GM21367 (cell line): ENCODE data around the gene IP6K3.

ENCODE experiments used
- ATAC-seq: cut with Tn5 transposase; IDR thresholded peaks from one replicate; pipeline ENCODE4 v1.9.1; 2021; ENCODE audit not compliant: unreplicated experiment

IP6K3 gene

DNA sequence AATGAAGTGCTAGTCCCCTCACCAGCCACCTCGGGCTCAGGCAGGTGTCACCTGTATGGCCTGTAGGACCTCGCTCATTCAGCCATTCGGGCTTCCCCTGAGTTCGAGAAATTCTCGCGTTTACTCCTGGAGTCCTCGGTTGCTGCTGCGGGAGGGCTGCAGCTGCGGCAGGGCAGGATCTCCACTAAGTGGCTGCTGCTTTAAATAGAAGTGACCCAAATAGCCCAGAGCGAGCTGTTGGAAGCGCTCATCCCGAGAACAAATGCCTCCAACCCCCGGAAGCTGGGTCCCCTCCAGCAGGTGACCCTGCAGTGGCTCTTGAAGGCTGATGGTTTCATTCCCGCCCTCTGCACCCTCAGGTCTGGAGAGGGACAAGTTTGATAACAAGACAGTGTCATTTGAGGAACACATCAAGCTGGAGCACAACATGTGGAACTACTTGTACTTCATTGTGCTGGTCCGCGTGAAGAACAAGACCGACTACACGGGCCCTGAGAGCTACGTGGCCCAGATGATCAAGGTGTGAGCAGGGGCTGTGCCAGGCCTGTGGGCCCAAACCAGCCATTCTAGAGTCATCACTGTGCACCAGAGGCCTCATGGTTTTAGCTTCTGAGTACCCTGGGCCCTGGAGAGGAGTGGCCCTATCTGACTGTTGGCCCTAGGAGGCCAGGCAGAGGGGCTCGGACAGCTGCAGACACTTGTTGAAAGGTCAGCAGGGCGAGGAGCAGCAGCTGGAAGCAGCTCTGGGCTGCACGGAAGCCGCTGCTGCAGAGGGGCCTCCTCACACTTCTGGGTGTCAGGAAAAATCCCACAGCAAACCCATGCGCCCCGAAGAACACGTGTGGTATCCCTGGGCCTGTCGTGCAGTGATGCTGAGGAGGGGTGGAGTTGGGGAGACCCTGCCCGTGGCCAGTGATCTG is 53.3 kb downstream of the IP6K3 start:
- ATAC-seq: no peak

DNA sequence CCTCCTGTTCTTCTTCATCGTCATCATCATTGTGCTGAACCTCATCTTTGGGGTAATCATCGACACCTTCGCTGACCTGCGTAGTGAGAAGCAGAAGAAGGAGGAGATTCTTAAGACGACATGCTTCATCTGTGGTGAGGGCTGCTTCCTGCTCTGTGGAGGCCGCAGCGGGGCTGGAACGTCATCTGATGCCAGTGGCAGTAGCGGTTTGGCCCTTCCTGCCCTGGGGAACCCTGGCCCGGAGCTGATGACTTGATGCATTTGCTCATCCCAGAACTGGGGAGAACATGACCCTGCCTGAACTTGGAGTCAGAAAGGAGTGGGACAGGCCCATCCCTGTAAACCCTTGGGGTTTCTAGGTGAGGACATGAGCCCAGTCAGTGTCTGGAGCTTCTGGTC is 53.9 kb downstream of the IP6K3 start:
- no peak for ATAC-seq

DNA sequence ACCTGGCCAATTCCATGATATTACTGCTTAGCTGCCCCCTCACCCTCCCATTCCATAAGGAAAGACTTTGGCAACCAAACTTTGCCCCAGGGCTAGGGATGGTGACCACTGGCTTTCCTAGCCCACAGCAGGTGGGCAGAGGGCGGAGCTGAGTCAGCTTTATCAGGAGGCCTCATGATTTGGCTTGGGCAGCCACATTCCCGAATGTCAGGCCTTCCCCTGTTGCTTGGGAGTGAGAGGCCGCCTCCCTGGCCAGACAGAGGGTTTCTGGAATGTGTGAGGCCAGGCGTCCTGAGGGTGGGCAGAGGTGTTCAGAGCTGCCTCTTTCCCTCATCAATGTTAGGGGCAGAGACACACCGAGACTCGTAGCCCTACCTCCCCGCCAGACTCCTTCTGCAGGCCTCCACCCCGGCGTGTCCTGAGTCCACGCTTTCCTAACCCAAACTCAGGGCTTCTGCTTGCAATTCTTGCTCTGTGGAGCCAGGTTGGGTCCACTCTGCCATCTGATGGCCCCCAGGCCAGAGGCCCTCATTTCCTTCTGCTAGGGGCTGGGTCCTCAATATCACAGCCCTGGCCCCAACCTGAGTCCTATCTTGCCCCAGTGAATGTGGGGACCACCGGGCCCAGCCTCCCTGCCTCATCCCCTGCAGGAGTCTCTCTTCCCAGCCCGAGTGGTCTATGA is 54.5 kb downstream of the IP6K3 start:
- ATAC-seq: no peak

DNA sequence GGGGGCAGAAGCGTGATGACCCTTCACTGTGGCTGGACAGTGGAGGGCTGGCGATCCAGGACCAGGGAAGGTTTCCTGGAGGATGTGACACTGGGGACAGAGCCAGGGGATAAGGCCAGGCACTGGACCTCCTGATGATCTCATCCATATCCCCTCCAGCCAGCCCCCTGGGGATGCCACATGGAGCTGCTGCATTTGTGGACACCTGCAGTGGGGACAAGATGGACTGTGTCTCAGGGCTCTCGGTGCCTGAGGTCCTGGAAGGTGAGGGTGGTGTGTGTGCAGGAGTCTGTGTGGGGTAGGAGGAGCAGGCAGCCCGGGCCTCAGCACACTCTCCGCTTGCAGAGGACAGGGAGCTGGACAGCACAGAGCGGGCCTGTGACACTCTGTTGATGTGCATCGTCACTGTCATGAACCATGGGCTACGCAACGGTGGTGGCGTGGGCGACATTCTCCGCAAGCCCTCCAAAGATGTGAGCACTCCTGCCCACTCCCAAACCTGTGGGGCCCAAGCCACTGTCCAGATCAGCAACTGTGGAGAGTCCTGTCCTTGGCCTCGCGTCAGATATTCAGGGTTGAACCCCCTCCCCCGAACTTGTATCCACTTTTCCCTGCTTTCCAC is 55.1 kb downstream of the IP6K3 start:
- no peak for ATAC-seq

DNA sequence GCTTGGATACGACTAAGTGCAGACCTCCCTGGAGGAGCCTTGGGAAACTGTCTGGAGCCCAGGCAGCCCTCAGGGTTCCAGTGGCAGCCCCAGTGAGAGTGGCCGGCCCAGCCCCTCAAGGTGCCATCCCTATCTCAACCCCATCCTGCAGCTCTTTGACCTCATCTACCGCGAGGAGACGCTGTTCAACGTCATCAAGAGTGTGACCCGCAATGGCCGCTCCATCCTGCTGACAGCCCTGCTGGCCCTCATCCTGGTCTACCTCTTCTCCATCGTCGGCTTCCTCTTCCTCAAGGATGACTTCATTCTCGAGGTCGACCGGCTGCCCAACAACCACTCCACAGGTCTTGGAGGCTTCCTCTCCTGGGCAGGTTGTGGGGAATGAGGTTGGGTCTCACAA is 55.9 kb downstream of the IP6K3 start:
- ATAC-seq: no peak

DNA sequence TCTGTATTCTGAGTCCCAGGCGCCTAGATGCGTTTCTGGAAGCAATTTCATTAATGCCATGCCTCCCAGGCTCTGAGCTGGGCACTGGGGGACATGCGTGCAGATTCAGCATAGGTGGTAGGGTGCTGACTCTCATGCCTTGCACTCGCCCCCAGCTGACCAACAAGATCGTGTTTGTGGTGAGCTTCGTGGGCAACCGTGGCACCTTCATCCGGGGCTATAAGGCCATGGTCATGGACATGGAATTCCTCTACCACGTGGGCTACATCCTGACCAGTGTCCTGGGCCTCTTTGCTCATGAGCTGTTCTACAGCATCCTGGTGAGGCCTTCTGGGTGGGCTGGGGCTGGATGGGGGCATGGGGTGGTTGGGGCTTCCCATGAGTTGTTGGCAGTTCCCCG is 56.8 kb downstream of the IP6K3 start:
- ATAC-seq: no peak

DNA sequence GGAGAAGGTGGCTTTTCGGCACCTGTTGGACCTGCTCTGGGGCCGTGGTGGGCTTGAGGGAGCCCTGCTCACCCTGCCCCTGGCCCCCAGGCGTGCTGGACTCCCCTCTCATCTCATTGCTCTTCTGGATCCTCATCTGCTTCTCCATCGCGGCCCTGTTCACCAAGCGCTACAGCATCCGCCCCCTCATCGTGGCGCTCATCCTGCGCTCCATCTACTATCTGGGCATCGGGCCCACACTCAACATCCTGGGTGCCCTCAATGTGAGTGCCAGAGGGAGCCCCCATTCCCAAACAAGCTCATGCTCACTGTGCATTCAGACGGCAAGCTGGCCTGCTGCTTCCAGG is 57.6 kb downstream of the IP6K3 start:
- ATAC-seq: no peak

DNA sequence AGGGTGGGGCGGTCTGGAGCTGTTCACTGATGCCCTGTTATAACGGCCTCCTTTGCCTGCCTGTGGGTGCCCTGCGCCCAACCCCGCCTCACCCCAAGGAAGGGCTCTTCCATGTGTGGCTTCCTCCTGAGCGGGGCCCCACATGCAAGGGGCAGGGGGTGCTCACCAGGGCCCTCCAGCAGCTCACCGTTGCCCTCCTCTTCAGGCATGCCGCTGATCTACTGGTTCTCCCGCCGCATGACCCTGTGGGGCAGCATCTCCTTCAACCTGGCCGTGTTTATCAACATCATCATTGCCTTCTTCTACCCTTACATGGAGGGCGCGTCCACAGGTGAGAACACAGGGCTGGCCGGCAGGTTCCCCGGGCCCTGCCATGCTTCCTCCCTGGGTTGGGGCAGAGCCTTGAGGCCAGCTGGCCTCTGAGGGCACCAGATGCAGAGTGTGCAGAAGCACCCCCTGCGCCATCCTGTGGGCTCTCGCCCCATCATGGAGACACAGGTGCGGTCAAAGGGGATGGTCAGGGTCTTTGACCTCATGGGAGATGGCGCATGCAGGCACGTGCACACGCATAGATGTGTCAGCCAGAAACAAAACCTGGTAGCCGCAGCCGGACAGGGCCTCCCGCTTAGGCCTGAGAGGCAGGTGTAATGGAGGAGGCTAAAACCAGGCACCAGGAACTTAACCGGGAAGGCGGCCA is 58.1 kb downstream of the IP6K3 start:
- ATAC-seq: no peak

DNA sequence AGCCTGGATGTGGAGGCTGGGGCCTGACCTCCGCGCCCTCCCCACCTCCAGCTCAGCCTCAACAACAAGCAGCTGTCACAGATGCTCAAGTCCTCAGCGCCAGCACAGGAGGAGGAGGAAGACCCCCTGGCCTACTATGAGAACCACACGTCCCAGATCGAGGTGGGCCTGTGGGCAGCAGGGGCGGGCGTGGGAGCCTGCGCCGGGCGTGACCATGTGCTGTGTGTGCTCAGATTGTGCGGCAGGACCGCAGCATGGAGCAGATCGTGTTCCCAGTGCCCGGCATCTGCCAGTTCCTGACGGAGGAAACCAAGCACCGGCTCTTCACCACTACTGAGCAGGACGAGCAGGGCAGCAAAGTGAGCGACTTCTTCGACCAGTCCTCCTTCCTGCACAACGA is 58.7 kb downstream of the IP6K3 start:
- ATAC-seq: no peak

DNA sequence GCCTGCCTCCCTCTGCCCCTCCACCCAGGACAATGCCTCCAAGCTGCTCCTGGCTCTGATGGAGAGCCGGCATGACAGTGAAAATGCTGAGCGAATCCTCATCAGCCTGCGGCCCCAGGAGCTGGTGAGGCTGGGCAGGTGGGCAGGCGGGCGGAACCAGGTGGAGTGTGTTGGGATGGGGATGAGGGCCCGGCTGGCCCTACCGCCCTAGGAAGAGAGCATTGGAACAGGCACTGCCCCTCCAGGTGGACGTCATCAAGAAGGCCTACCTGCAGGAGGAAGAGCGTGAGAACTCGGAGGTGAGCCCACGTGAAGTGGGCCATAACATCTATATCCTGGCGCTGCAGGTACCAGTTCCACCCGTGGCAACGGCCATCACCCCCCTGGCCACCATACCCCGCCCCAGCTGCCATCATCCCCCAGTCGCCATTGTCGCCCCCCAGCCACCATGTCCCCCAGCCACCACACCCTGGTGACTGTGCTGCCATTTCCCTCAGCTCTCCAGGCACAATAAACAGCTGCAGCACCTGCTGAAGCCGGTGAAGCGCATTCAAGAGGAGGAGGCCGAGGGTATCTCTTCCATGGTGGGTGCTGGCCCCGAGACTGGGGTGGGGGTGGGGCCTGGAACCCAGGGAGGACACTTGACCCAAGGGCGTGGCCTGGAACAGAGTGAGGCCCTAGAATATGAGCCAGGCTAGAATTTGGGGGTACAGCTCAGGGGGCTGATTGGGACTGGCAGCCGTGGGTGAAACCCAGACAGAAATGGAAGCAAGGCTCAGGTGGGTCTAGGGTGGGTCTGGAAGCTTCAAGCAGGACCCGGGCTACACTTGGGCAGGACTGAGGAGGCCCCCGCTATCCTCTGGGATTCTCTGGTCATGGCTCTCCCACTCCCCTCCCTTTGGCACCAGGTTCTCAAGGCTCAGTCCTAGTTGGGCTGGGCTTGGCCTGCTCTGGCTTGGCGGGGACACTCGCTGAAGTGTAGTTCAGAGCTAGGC is 59.4 kb downstream of the IP6K3 start:
- no peak for ATAC-seq

DNA sequence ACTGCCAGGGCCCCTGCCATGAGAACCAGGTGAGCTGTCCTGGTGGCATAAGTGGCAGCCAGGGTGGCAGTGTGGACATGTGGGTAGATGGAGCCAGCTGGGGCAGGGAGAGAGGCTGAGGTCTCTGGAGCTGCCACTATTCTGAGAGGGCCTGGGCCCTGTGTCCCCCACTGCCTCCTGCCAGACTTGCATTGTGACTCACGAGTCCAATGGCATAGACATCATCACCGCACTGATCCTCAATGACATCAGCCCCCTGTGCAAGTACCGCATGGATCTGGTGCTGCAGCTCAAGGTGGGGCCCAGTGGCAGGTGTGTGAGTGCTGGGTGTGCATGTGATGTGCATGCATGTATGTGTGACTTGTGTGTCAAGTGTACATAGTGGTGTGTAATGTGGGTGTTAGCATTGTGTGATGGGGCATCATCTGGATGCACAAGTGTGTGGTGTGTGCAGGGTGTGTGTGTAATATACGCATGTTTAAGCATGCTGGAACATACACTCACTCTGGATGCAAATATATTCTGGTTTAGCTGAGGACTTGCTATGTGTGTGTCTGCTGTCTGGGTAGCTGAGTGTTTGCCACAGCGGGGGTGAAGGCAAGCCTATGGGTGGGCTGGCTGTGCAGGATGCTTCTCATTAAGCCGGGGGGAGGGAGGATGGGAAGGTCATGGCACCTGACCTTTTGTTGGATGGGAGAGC is 60.3 kb downstream of the IP6K3 start:
- no peak for ATAC-seq

DNA sequence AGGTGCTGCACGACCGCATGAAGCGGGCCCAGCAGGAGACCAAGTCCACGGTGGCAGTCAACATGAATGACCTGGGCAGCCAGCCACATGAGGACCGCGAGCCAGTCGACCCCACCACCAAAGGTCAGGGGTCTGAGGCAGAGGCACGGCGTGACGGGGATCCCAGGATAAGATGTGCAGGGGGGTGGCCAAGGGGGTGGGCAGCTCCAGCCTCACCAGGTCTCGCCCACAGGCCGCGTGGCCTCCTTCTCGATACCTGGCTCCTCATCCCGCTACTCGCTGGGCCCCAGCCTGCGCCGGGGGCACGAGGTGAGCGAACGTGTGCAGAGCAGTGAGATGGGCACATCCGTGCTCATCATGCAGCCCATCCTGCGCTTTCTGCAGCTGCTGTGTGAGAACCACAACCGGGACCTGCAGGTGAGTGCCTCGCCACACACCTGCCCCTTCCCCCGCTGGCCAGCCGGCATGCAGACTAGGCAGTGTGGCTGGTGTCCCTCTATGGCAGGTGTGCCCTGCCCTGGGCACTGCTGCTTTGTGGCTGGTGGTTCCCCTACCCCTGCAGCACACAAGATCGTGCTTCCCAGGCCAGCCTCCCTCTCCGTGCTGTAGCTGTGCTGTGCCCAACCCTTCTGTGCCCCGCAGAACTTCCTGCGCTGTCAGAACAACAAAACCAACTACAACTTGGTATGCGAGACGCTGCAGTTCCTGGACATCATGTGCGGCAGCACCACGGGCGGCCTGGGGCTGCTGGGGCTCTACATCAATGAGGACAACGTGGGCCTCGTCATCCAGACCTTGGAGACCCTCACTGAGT is 61.1 kb downstream of the IP6K3 start:
- ATAC-seq: no peak

DNA sequence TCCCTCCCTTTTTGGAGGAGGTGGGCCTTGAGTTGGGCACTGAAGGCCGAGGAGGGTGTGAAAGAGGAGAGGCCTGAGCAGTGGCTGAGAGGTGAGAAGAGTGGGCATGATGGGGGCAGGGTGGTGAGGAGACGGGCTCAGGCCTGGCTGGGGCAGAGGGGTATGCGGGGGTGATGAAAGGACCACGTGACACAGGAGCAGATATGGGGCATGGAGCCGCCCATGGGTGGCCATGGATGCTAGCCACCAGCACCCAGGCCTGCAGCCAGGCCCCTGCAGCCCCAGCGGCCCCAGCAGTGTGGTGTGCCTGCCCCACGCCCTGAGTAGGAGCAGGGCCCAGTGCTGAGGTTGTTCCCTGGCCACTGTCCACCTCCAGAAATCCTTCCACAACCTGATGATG is 61.7 kb downstream of the IP6K3 start:
- no peak for ATAC-seq

DNA sequence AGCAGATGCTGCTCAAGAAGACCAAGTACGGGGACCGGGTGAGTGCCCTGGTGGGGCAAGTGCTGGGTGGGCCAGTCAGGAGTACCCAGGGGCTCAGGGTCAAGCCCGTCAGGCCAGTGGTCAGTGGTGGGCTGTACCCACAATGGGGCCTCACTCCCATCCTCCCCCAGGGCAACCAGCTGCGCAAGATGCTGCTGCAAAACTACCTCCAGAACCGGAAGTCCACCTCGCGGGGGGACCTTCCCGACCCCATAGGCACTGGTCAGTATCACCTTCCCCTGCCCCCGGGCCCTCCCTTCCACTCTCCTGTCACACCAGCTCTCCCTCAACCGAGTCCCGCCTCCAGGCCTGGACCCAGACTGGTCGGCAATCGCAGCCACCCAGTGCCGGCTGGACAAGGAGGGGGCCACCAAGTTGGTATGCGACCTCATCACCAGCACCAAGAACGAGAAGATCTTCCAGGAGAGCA is 62.2 kb downstream of the IP6K3 start:
- ATAC-seq: no peak

DNA sequence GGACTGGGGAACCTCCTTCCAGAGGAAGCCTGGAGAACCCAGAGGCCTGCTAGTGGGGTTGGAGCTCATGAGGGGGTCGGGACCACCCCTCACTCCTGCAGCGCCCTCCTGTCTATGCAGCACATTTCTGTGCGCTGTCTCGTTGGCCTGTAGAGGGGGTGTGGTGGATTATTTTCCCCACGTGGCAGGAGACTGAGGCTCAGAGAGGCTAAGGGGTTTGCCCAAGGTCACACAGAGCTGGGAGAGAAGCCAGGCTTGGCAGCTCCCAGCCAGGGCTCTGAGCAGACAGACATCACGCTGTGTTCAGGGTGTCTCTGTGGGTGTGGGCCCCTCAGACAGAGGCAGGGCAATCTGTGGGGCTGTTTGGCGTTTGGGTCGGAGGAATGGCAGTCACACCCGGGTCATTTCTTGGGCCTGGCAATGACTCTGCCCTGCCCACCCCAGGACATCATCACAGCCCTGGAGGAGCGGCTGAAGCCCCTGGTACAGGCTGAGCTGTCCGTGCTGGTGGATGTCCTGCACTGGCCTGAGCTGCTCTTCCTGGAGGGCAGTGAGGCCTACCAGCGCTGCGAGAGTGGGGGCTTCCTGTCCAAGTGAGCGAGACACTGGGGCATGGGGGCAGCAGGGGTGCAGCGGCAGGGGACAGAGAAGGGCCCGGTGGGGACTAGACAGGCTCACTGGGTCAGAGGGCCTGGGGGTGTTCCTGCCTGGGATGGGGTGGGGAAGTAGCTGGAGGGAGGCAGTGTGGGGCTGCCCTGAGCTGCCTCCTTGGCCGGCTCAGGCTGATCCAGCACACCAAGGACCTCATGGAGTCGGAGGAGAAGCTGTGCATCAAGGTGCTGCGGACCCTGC is 62.9 kb downstream of the IP6K3 start:
- ATAC-seq: no peak

DNA sequence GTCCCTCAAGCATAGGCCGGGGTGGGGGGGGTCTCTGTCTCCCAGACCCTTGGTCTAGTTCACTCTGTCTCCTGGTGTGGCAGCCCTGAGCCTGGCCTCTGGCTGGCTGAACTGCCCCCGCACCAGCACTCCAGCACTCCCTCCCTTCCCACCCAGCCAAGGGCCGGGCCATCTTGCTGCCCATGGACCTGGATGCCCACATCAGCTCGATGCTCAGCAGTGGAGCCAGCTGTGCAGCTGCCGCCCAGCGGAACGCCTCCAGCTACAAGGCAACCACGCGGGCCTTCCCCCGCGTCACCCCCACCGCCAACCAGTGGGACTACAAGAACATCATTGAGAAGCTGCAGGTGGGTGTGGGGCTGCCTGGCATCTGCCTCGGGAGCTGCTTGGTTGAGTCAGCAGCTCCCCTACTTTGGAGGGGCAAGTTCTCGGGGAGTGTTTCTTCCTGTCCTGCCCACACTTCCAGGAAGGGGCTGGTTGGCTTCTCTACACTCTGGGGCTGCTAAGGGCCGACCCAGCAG is 63.6 kb downstream of the IP6K3 start:
- no peak for ATAC-seq

DNA sequence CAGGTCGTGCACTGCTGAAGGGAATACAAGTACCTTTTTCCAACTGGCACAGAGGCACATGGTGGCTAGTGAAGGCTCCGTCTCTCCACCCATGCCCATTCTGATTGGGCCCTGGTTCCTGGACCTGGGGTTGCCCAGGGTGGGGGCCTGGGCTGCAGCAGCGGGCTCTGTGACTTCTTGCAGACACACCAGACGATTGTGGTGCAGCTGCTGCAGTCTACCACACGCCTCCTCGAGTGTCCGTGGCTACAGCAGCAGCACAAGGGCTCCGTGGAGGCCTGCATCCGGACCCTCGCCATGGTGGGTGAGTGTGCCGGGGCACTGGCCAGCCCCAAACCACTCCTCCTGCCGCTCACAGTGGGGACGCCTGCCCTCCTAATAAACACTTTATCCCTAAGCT is 64.4 kb downstream of the IP6K3 start:
- no peak for ATAC-seq

DNA sequence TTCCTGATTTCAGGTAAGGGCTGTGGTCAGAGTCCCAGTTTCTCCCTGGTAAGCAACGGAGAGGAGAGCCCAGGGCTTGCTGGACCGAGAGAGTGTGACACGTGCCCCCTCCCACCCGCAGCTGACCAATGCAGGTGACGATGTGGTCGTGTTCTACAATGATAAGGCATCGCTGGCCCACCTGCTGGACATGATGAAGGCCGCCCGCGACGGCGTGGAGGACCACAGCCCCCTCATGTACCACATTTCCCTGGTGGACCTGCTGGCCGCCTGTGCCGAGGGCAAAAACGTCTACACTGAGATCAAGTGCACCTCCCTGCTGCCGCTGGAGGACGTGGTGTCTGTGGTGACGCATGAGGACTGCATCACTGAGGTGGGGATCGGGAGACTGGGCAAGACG is 66.9 kb downstream of the IP6K3 start:
- no peak for ATAC-seq
